ENCODE data around the gene SHKBP1.

DNA sequence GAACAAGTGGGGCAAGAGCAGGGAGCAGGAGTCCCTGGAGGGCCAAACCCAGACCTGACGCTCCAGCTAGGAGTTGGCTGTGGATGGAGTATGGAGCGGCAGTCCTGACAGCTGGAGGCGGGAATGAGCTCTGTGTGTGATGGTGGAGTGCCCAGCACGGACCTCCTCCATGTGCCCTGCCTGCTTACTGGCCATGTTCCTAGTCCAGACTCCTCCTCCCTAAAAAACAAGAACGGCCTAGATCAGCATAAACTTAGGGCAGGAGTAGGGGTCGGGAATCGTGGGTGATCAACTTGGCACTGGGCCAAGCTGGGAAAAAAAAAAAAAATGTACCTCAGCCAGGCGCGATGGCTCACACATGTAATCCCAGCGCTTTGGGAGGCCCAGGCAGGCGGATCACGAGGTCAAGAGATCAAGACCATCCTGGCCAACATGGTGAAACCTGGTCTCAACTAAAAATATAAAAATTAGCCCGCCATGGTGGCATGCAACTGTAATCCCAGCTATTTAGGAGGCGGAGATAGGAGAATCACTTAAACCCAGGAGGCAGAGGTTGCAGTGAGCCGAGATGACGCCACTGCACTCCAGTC, 54.0 kb downstream of the SHKBP1 start:
- TF ChIP-seq POLR2A (IDR thresholded peaks at IDR 0.05; ENCODE audit: low read depth, low read length) (no peak), TAF1 (IDR thresholded peaks at IDR 0.05; ENCODE audit: borderline replicate concordance, low read depth, low read length) (no peak), POLR2AphosphoS5 (IDR thresholded peaks at IDR 0.05; ENCODE audit: low read depth, low read length) (no peak)
